Renal pelvis (tissue), 4 donors: ENCODE measurements around the gene KRTDAP. TPM values are rescaled to one million over a fixed set of nuclear protein-coding genes. Genes with fewer than 3 reads are reported as not detected.

Experiments used
- DNase-seq: peaks from one replicate; pipeline ENCODE4 v3.0.0-alpha.2; 2013
- polyA plus RNA-seq, 3 donors: library from polyadenylated mRNA; unstranded; fragments of 120-200 nt; gene quantifications; one replicate each; pipeline ENCODE4 v1.2.1, GENCODE V29; 2013; ENCODE audit not compliant: insufficient read length in 3 of 3

The KRTDAP gene
- polyA plus RNA-seq, 3 donors, result 0.48 to 1.6 (median 0.70) TPM

- DNase-seq, result no peak
Measured at GRCh38 chr19:35455616-35456201, 34.6 kb downstream of the KRTDAP start.

DNA sequence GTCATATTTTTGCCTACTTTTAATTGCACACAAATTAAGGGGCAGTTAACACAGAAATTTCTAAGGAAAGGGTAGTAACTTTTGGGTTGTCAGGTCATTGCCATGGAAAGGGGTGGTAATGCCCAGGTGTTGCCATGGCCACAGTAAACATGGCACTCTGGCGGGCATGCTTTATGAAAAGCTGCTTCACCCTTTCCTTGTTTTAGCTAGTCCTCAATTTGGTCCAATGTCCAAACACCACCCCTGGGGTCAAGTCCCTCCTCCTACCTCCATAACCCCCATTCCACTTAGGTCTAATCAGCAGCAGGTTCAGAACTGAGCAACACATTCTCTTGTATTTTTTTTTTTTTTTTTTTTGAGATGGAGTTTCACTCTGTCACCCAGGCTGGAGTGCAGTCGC lies 35.6 kb downstream of the KRTDAP start:
- DNase-seq, result no peak

DNA sequence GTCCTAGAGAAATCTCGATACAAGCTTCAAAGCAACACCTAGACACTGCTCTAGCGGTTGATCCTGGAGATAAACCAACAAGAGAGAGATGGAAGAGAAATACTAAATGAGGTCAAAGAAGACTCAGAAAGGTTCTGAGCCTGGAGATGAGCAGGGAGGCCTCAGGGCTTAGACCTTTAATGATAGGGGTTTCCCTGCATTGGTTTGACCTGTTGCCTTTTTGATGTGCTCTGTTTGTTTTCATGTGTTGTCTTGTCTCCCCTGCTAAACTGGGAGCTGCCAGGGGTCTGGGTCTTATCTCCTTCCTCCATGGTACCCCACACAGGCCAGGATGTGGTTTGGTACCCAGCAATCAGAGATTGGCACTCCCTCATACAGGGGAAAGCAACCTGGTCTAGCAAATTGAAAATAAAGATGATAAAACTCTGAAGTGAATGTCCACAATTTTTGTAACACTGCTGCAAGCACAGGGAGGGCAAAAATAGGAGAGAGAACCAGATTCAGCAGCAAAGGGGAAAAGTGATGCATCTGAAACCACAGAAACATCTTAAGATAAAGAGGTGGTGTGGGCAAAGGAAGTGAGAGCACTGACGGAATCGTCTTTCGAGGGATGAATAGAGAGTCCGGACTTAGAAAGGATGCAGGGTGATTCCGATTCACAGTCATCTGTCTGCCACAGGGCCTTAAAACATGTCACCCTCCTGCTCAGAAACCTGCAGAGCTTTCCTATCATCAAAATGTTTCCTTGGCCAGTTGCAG lies 38.7 kb downstream of the KRTDAP start:
- no peak for DNase-seq

GRCh38 chr19:35449359-35450043 lies 40.8 kb downstream of the KRTDAP start:
- no peak for DNase-seq

- no peak for DNase-seq
Measured at GRCh38 chr19:35447606-35448469, 42.4 kb downstream of the KRTDAP start, which contains the start of gene FFAR2. FFAR2 (plus strand) TSS chr19:35448257; CDS start chr19:35449715, 1,458 bp downstream.

GRCh38 chr19:35445826-35446593 lies 44.3 kb downstream of the KRTDAP start:
- no peak for DNase-seq

GRCh38 chr19:35444735-35445134 lies 45.5 kb downstream of the KRTDAP start:
- DNase-seq, result no peak

- no peak for DNase-seq
Measured at GRCh38 chr19:35442091-35442490, 48.2 kb downstream of the KRTDAP start.

DNA sequence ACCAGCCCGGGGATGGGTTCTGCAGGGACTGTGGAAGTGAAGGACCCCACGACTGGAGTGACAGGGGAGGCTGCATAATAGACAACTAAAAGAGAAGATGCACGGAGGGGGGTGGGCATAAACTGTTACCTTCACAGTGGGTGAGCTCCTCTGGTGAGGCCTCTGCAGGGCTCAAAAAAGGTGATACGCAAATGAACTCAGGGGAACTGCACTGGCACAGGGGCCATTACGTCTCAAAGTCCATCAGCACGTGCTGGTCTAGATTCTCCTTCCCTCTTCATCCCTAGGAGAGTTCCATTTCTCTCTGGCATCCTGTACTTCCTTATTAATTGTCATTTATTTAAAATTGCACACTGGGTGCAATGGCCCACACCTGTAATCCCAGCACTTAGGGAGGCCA lies 50.3 kb downstream of the KRTDAP start:
- DNase-seq, result no peak

DNA sequence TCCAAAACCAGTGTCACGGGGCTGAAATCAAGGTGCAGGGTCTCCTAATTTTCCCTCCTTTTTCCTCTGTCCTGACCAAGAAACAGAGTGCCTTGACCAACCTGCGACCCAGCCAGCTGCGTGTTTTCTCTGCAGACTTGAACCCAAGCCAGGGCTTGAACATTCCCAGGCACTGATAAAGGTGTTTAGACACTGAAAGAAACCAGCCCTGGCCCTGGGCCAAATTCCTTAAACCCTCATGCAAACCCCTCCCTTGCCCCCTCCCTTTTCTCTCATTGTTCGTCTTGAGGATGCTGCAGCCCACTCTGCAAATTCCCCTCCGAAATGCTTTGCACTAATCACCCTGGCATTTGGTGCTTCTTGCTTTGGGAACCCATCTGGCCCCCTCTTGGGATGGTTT lies 51.7 kb downstream of the KRTDAP start:
- no peak for DNase-seq

DNA sequence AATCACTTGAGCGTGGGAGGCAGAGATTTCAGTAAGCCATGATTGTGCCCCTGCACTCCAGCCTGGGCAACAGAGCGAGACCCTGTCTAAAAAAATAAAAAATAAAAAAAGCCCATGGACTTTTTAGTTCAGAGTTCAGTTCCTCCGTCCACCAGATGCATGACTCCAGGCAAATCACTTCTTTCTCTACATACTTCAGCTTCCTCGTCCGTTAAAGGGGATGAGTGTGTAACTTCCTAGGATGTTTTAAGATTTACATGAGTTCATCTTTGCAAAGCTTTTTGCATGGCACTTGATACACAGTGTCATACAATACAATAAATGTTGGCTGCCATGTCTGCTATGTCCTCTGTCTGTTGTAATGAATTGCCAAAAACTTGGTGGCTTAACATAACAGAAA lies 52.2 kb downstream of the KRTDAP start:
- no peak for DNase-seq

GRCh38 chr19:35437406-35437951 lies 52.8 kb downstream of the KRTDAP start:
- DNase-seq, result no peak

Other genes starting within 250 kb of the KRTDAP start
- 10 to 100 TPM; 65.3 to 68.6 (median 67.9) TPM for gene LSR, start 241.5 kb downstream of the KRTDAP start, polyA plus RNA-seq
- gene USF2, start 221.5 kb downstream of the KRTDAP start, polyA plus RNA-seq, result 100 to 1,000 TPM; 171 to 192 (median 185) TPM
- under 1 TPM; 0.19 to 0.34 (median 0.25) TPM for gene HAMP, start 207.9 kb downstream of the KRTDAP start, polyA plus RNA-seq
- 1 to 10 TPM; 5.1 to 6.2 (median 5.3) TPM for gene MAG, start 198.3 kb downstream of the KRTDAP start, polyA plus RNA-seq
- gene CD22, start 161.3 kb downstream of the KRTDAP start, polyA plus RNA-seq, result 10 to 100 TPM in 2 of 3 donors, 1 to 10 TPM in 1; 8.4 to 33.6 (median 15.5) TPM
- under 1 TPM; 0.46 to 0.70 (median 0.53) TPM for gene FFAR1, start 142.6 kb downstream of the KRTDAP start, polyA plus RNA-seq
- under 1 TPM in 2 of 3 donors, not detected in 1; 0.20 to 0.31 TPM for gene FFAR3, start 132.0 kb downstream of the KRTDAP start, polyA plus RNA-seq
- gene GPR42, start 119.4 kb downstream of the KRTDAP start, polyA plus RNA-seq, result under 1 TPM in 1 of 3 donors, not detected in 2; 0.18 TPM
- under 1 TPM; 0.19 to 0.41 (median 0.28) TPM for gene FFAR2, start 42.2 kb downstream of the KRTDAP start, polyA plus RNA-seq
- 100 to 1,000 TPM in 2 of 3 donors, 10 to 100 TPM in 1; 72.2 to 133 (median 113) TPM for gene DMKN, start 23.2 kb upstream of the KRTDAP start, polyA plus RNA-seq
- gene SBSN, start 37.8 kb upstream of the KRTDAP start, polyA plus RNA-seq, result not detected
- not detected for gene GAPDHS, start 43.0 kb upstream of the KRTDAP start, polyA plus RNA-seq
- 100 to 1,000 TPM in 1 of 3 donors, 10 to 100 TPM in 2; 94.0 to 109 (median 96.3) TPM for gene TMEM147, start 55.2 kb upstream of the KRTDAP start, polyA plus RNA-seq
- under 1 TPM in 1 of 3 donors, not detected in 2; 0.03 TPM for gene ATP4A, start 73.2 kb upstream of the KRTDAP start, polyA plus RNA-seq
- gene PMIS2, start 95.7 kb upstream of the KRTDAP start, polyA plus RNA-seq, result not detected
- gene HAUS5, start 122.3 kb upstream of the KRTDAP start, polyA plus RNA-seq, result 10 to 100 TPM; 25.2 to 33.1 (median 25.4) TPM
- 10 to 100 TPM; 66.7 to 93.3 (median 84.2) TPM for gene RBM42, start 138.6 kb upstream of the KRTDAP start, polyA plus RNA-seq
- gene ETV2, start 151.3 kb upstream of the KRTDAP start, polyA plus RNA-seq, result 1 to 10 TPM; 2.4 to 2.7 (median 2.4) TPM
- 100 to 1,000 TPM; 306 to 397 (median 334) TPM for gene COX6B1, start 157.9 kb upstream of the KRTDAP start, polyA plus RNA-seq
- gene UPK1A, start 176.1 kb upstream of the KRTDAP start, polyA plus RNA-seq, result 10 to 100 TPM; 13.1 to 27.1 (median 15.8) TPM
- gene ZBTB32, start 214.1 kb upstream of the KRTDAP start, polyA plus RNA-seq, result under 1 TPM; 0.21 to 0.62 (median 0.30) TPM
- gene KMT2B, start 227.5 kb upstream of the KRTDAP start, polyA plus RNA-seq, result 10 to 100 TPM; 37.4 to 41.5 (median 37.7) TPM